NCI-H226 (cell line): ENCODE results near the gene GATC.

Source experiments
- DNase-seq: peaks from one replicate; pipeline ENCODE4 v3.0.0-alpha.2; 2015

Gene GATC

GRCh38 chr12:120445911-120446843 lies at the start of gene GATC, which contains the start of gene TRIAP1:
Gene GATC, plus strand, starts transcription at chr12:120446444. Its CDS starts 37 bp downstream, at chr12:120446481.
Gene TRIAP1, minus strand, starts transcription at chr12:120446384. Its CDS starts 12 bp downstream, at chr12:120446372.
- DNase-seq, result peak; percentile 56

GRCh38 chr12:120397824-120398540 lies 48.3 kb upstream of the GATC start:
- no peak for DNase-seq

- no peak for DNase-seq
Observed at GRCh38 chr12:120399531-120399930, 46.7 kb upstream of the GATC start.

GRCh38 chr12:120402217-120402616 lies 44.0 kb upstream of the GATC start:
- no peak for DNase-seq

GRCh38 chr12:120403869-120404268 lies 42.4 kb upstream of the GATC start:
- no peak for DNase-seq

GRCh38 chr12:120404271-120404670 lies 42.0 kb upstream of the GATC start:
- DNase-seq, result no peak

- DNase-seq, result no peak
Observed at GRCh38 chr12:120406069-120406468, 40.2 kb upstream of the GATC start.

GRCh38 chr12:120406553-120406952 lies 39.7 kb upstream of the GATC start:
- no peak for DNase-seq

- DNase-seq, result no peak
Observed at GRCh38 chr12:120408771-120409170, 37.5 kb upstream of the GATC start.

GRCh38 chr12:120412421-120412820 lies 33.8 kb upstream of the GATC start:
- DNase-seq, result no peak

GRCh38 chr12:120413901-120414695 lies 32.1 kb upstream of the GATC start:
- DNase-seq, result no peak

GRCh38 chr12:120416490-120417216 lies 29.6 kb upstream of the GATC start:
- no peak for DNase-seq

GRCh38 chr12:120417917-120418580 lies 28.2 kb upstream of the GATC start:
- no peak for DNase-seq

- no peak for DNase-seq
Observed at GRCh38 chr12:120421701-120422100, 24.5 kb upstream of the GATC start.

- no peak for DNase-seq
Observed at GRCh38 chr12:120422892-120423456, 23.3 kb upstream of the GATC start.

- no peak for DNase-seq
Observed at GRCh38 chr12:120425797-120426196, 20.4 kb upstream of the GATC start.

- DNase-seq, result no peak
Observed at GRCh38 chr12:120428597-120429229, 17.5 kb upstream of the GATC start.

GRCh38 chr12:120429368-120429767 lies 16.9 kb upstream of the GATC start:
- DNase-seq, result no peak

GRCh38 chr12:120432772-120433525 lies 13.3 kb upstream of the GATC start:
- no peak for DNase-seq
